NCI-H2107 (cell line): ENCODE results near the gene SEM1.
"Not testable (repeated sequence)": the region's sequence is repeated elsewhere in the genome, so short reads cannot be mapped to it uniquely, and the experiment has no call there.

ENCODE experiments used
- DNase-seq: peaks from one replicate; lab custom pipeline; 2025; lab: John Stamatoyannopoulos, UW

The SEM1 gene

DNA sequence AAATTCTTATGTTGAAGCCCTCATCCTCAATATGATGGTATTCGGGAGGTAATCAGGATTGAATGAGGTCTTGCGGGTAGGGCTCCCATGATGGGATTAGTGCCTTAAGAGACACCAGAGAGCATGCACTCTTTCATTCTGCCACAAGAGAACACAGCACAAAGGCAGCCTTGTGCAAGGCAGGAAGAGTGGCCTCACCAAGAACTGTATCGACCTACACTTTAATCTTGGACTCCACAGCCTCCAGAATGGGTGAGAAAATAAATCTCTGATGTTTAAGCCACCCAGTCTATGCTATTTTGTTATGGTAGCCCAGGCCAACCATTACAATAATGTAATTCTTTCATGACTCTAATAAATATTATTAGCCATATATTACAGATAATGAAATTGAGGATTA lies 8.4 kb downstream of the SEM1 start:
- DNase-seq, result no peak

DNA sequence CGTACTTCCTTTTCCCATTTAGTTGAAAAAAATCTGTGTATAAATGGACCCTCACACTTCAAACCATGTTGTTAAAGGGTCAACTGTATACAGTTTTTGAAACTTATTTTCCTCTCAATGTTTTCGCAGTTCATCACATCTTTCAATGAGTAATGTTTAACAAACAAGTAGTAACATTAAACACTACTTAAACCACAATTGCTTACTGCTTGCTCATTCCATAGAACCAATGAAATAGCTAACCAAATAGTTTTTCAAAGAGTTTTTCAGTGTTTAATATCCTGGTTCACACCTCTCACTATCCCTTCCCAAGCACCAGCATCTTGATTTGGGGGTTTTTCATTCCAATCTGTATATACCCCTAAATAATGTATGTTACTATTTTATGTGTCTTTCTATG lies 9.1 kb downstream of the SEM1 start:
- DNase-seq, result no peak

DNA sequence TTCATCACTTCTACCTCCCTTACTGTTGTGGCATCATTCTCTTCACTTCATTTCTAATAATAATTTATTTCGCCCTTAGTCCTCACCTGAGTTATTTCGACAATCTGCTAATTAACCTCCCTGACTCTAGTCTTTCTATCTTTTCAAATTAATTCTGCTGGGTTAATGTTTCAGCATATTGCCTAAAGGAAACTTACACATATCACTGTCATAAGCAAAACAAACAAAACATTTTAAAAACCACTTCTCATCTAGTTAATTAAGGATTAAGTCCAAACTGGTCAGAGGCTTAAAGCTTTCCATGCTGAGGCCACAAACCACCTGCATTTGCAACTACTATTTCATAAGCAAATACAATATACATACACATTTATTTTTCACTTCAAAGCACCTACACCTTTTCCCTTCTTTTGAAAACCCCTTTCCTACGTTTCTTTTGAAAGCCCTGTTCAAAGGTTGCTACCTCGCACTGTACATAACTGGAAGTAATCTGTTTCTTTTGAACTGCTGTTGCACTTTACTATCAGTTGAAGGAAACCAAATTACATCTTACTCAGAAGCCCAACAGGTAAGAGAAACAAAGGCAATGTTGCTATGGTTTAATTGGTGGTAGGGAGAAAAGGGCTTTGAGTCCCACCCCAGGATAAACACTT lies 10.3 kb downstream of the SEM1 start:
- no peak for DNase-seq

DNA sequence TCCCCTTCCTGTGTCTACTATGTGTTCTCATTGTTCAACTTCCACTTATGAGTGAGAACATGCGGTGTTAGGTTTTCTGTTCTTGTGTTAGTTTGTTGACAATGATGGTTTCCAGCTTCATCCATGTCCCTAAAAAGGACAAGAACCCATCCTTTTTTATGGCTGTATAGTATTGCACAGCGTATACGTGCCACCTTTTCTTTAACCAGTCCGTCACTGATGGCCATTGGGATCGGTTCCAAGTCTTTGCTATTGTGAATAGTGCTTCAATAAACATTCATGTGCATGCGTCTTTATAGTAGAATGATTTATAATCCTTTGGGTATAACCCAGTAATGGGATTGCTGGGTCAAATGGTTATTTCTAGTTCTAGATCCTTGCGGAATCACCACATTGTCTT lies 11.2 kb downstream of the SEM1 start:
- not testable (repeated sequence) for DNase-seq

DNA sequence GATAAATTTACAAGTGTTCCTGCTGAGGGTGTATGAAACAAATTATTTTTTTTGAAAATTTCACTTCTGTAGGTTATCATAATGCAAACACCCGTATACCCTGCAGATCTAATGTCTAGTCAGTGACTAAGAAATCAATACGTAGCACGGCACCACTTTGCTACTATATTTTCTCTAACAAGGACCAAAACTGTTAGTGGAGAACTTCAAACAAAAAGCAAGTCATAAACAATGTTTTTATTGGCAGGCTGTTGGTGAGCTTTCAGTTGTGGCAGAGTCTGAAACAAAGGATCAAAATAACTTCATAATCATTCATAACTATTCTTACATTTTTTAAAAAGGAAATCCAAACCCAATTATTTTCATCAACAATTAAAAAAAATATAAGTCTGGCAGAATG lies 11.8 kb downstream of the SEM1 start:
- no peak for DNase-seq

DNA sequence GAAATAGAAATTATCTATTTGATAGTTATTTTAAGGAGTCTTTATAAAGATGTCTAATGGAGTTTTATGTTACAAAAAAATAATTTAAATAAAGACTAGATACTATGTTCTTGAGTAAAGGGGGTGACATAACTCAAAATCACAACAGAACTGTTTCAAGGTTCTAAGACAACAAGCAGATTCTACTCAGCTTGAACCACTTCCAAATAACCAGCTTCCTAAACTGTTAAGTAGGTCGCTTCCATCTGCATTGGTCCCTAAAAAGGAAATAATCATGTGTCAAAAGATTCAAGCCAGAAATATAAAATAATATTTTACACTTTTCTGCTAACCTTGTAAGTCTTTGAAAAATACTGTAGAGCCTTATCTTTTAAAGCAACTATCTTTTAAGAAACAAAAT lies 14.1 kb downstream of the SEM1 start:
- no peak for DNase-seq

DNA sequence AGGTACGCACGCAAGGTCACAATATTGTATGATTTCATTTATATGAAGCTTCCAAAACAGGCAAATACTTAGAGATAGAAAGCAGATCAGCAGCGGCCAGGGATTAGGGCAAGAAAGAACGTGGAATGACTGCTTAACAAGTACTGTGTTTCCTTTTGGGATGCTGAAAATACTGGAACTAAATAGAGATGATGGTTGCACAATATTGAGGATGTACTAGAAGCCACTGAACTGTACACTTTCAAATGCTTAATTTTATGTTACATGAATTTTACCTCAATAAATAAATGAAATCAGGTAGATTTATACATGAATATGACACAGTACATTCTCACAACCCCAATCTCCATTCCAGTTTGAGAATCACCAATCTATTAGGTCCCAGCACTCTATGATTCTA lies 15.6 kb downstream of the SEM1 start:
- DNase-seq, result no peak

DNA sequence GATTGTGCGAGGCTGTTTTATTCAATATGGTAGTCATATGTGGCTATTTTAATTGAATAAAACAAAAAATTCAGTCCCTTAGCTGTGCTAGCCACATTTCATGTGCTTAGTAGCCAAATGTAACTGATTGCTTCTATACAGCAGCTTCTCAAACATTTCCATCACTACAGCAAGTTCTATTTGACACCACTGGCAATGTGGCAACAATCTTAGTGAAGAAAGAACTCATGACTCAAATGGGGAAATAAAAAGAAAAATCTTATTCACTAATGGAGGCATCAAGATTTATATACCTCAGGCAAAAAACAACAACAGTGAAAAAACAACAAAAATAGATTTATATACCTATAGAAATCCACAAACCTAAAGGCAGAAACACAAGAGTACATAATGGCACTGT lies 17.9 kb downstream of the SEM1 start:
- DNase-seq, result no peak

DNA sequence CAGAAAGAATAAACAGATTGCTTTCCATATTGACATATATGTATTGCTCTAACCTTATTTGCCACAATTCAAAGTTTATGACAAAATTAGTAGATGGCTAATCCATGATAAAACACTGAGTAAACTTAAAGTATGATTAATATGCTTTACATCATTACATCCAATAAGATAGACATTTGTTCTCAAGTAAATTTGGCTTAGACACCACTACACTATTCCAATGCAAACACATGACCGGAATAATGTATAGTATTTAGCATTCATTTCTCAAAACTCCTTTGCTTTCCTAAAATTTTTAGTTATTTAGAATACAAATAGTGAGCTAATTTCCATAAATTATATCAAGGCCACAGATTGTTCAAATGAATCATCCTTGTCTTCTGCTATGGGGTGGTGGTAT lies 20.2 kb downstream of the SEM1 start:
- DNase-seq, result no peak

DNA sequence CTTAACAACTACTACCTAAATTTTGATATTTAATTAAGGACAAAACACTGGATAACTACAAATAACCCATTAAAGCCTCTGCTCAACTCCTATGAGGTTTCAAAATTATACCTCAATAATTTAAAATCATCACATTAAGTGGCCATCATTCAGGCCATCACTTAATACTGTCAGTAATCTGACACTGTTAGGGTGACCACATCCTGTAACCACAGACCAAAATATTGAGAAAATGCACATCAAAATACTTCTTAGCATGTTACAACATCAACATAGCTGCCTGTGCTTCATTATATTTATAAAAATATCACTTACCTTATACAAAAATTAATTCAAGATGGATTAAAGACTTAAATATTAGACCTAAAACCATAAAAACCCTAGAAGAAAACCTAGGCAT lies 23.3 kb downstream of the SEM1 start:
- no peak for DNase-seq

DNA sequence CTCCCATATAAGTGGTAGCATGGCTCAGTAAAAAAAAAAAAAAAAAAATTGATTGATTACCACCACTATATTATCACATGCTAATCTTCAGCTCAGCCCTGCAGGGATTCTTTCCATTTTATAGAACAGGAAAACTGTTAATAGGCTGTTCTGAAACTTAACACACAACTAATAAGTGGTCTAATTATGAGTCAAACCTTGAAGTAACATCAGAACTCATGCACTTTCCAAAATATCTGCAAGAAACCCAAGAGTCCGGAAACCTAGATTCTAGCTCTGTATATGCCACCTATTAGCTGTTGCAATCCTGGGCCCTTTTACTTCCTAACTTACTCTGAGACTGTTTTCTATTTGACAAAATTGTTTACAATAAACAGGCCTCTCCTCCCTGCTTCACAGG lies 23.9 kb downstream of the SEM1 start:
- DNase-seq, result no peak

DNA sequence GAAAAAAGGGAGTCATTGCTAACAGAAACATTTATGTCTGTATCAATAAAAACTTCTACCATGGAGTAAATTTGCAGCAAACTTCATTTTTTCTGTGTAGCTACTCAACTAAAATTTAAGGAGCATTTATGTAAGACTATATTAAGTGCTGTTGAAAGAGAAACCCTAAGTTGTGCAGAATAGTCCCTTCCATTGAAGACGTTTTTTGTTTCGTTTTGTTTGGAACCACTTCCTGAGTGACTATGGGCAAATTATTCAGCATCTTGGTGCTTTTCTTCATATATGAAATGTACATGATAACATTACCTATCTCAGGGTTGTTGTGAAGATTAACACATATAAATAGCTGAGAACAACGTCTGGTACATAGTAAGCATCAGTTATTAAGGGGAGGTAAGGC lies 24.3 kb downstream of the SEM1 start:
- no peak for DNase-seq

DNA sequence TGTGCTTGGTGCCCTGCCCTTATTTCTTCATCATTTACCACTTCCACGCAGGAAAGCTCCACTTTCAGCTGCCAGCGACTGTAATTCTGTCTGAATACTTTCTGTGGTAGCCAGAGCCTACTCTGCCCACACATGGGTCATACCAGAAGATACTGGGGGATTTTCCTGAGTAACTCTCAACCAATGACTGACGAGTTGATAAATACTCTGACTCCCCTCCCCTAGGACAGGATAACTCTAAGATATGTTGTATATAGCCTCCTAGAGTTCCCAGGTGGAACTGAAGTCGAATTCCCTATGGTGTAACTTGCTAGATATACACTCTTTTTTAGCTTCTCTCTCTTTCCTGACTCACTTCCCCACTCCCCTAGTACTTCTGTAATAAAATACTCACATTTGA lies 29.8 kb downstream of the SEM1 start:
- DNase-seq, result no peak

DNA sequence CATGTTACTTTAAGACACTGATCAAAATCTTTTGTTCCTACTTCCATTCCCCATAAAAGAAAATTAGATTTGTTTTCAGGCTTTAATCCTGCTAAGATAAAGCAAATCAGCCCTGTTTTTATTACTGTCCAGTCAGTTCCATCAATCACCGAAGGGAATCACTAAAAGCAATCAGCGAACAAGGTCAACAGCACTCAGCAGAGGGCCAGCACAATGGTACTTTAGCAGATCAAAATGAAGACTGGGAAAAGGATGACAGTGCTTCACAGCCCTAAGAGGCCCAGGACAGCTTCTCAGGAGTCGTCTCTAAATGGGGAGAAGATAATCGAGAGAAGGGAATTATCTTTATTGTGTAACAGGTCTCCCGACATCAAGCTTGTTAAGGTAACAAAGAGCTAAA lies 32.7 kb downstream of the SEM1 start:
- no peak for DNase-seq

DNA sequence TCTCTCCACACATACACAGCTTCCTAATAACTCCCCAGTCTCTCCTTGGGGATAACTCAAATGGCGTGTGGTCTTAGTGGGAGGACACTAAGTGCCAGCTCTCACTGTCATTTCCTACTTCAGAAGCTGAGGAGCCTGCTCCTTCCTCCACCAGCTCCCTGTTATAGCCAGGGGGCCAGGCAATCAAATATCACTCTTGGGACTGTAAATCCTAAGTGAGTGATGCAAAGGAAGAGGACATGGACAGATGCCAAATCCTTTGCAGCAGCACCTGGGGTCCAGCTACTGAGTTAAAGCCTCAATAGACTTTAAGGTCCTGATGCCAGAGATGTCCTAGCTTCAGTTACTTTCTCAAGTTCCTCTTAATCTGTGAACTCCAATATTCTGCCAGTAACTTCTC lies 34.1 kb downstream of the SEM1 start:
- DNase-seq, result no peak

DNA sequence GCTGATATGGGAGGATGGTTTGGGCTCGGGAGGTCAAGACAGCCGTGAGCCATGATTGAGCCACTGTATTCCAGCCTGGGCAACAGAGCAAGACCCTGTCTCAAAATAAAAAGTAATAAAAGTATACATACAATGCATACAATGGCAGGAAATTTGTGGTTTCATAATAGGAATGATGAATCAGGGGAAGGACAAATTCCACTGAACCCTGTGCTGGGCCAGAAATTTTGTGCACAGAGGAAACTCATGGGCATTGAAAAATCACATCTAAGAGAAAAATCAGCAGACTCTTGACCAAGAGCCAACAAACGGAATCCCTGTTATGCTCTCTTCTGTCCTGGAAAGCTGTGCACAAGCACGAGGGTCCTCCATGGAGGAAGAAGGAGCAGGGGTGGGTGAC lies 35.1 kb downstream of the SEM1 start:
- no peak for DNase-seq

DNA sequence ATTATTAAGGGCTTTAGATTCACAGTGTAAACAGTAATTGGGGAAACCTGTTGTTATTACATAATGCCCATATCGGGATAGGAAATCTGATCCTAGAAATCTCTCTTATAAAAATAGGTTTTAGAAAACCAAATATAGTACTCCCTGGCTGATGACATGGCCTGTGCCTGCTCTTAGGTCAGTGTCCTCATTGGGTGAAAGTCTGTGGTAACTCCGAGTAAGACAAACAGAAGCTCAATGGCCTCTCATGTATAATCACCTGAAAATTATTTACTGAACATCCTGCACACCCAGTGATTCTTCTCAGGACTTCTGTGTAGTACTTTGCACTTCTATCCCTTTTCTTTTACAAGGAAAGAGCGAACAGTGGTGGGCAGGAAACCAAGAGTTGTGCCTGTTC lies 37.8 kb downstream of the SEM1 start:
- no peak for DNase-seq

DNA sequence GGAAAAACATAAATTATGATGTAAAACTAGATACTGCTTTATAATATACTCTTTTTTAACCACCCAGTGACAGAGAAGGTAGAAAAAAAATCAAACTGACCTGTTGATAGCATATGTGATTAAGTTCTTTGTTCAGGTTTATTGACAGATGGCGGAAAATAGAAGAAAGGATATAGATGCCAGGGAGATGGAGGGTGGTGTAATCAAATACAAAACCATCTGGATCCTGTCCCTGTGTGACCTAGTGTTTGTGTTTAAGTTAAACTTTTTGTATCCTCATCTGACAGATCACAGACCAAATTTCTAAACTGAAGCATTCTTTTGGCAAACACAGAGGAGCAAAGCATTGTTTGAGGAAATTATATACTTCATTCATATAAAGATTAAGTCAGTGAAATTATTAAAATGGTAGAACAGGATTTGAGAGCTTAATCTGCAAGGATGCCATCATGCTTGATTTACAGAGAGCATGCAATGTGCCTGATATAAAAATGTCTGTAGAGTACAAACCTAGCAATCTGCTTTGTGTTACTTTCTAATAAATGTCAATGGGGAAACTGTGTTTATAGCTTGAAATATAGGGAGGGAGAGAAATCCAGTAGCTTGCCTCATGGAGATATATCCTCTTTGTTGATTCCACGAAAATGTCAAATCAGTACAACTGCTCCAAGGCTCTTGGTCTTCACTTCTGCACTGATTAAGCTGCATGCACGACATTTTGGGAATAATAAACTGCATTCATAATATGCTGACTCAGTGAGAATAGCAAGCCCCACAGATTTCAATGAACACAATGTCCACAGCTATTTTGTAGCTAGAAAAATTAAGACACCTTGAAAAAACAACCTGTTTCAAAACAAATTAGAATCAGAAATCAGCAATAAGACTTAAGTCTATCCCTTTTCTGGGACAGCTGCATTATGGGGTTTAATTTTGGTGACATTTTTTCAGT lies 39.0 kb downstream of the SEM1 start:
- no peak for DNase-seq

DNA sequence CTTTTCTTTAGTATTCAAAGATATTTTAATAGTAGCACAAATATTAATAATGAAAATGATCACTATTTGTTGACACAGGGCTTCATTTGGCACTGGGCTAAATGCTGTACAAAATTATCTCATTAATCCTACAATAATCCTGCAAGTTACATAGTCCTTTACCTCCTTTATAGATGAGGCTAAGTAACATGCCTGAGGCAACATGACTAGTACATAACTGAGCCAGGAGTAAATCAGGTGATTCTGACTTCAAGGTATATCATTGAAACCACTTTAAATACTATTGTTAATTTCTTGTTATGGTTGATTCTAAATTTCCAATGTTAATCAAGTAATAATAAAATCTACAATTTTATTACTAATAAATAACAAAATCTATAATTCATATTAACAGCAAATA lies 39.8 kb downstream of the SEM1 start:
- DNase-seq, result no peak

DNA sequence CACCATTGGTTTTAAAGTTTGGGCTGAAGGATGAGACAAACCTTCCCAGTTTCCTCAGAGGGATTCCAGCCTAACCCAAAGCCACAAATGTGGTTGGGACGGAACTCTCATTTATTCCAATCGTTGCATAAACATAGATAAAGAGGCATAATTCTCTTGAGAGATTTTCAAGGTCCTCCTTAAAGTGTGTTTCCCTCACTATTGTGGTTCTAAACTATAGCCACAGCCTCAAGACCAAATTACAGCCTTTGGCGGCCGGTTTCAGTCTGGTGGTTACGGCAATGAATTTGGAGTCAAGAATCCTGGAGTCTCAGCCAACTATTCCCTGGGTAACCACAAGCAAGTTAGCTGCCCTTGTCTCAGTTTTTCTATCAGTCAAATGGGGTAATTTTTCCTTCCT lies 42.6 kb downstream of the SEM1 start:
- no peak for DNase-seq

DNA sequence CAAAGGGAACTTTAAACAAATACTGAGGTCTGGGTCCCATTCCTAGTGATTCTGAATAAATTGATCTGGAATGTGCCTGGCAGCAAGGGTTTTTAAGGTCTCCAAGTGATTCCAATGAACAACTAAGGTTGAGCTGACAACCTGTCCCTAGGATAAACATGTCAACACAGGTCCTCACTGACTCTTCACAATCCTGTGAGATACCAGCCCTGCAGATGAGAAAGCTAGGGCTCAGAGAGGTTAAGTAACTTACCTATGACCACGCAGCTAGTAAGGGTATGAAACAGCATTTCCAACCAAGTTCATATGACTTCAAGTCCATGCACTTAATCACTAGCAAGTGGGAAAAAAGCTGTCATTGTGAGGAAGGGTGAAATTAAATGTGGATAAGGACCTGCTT lies 44.0 kb downstream of the SEM1 start:
- DNase-seq, result no peak

DNA sequence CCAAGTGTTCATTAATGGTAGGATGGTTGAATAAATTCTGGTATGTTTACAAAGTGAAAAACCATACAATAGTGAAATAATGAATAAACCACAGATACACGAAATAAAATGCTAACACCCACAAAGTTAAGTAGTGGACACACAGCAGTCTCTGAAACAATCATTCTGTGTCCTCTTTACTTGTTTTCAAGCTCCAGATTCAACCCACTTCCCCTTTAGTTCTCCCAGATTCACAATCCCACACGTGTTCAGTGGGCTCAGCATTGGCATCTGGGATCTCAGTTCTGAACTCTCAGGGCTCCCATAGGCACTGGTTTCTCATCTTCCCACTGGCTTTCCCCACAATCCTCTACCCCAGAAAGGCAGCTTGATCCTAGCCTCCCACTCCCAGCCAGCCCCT lies 44.9 kb downstream of the SEM1 start:
- DNase-seq, result no peak

DNA sequence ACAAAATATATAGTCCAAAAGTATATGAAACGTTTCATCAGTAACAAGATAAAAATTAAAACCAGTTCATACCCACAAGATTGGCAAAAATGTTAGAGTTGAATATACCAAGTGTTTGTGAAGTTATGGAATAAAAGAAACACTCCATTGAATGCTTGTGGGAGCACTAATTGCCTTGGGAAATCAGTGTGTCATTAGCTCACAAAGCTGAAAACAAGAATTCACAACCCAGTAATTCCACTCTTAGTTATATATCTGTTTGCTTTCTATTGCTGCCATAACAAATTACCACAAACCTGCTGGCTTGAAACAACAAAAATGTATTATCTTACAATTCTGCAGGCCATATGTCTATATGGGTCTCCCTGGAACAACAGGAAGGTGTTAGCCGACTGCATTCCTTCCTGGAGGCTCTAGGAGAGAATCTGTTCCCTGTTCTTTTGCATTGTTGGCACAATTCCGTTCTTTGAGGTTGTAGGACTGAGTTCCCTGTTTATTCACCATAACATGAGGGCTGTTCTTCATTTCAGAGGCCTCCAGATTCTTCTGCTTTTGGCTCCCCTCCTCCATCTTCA lies 45.7 kb downstream of the SEM1 start:
- DNase-seq, result no peak
